Activated CD8-positive, alpha-beta memory T cell treated with anti-CD3 and anti-CD28 coated beads, Interleukin-2, amount 50 U/mL, for 48 hours (primary cell): ENCODE data around the gene TAOK2.
"Not testable (repeated sequence)": the region's sequence is repeated elsewhere in the genome, so short reads cannot be mapped to it uniquely, and the experiment has no call there.

Experiments
- DNase-seq: peaks from one replicate; pipeline ENCODE4 v3.0.0-alpha.2; 2020

TAOK2 gene

DNA sequence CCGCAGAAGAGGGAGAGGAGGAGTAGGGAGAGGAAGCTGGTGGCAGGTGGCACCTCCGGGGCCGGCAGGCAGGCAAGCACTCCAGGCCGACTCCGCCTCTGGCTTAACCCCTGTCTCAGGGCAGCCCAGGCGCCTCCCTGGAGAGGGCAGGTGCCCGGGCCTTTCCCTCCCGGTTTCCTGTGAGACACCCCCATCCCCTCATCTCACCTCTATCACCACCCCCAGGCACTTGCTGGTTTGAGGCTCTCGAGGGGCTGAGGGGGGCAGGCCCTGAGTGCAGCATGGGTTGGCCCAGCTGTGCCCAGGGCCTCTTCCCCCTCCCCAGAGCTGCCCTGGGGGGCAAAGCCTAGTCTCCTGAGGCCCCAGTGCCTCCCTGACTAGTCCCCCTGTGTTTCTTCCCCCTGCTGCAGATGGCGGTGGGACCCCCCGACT is 31.2 kb downstream of the TAOK2 start:
- DNase-seq: no peak

- no peak for DNase-seq
Observed at GRCh38 chr16:30005341-30006094, 31.9 kb downstream of the TAOK2 start.

- no peak for DNase-seq
Observed at GRCh38 chr16:30006095-30006473, 32.4 kb downstream of the TAOK2 start.

GRCh38 chr16:30006659-30007377 is 33.1 kb downstream of the TAOK2 start:
- DNase-seq: no peak

GRCh38 chr16:30007378-30007895 is 33.8 kb downstream of the TAOK2 start:
- DNase-seq: no peak

DNA sequence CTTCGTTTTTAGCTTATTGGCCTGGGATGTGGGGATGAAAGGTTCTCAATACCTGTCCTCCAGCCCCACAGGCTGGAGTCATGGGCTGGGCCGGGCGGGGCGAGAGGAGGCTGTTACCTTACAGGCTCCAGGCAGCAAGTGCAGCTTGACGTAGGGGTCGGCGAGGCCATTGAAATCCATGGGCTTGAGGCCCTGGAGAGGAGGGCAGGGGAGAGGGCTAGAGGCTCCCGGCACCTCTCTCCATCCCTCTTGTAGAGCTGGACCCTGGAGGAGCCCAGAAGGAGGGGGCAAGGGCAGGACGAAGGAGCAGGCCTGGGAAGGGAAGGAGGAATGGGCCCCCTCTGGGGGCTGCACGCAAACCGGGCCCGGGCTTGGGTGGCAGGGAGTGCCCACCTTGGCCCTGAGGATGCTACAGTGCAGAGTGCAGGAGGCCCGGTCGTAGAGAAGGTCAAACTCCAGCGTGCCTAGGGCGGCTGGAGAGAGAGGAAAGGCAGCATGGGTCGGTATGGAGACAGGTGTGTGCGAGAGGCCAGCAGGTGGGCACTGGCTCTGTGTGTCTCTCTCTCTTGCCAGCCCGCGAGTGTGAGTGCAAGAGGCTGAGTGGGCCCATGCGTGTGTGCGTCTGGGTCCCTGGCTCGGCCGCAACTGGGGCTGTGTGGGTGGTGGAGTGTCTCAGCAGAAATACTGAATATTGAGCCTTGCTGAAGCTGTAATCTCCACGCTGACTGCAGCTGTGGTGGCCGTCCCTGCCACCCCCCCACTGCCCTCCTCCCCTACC is 35.6 kb downstream of the TAOK2 start:
- DNase-seq: no peak

- no peak for DNase-seq
Observed at GRCh38 chr16:30009990-30010843, 36.5 kb downstream of the TAOK2 start.

DNA sequence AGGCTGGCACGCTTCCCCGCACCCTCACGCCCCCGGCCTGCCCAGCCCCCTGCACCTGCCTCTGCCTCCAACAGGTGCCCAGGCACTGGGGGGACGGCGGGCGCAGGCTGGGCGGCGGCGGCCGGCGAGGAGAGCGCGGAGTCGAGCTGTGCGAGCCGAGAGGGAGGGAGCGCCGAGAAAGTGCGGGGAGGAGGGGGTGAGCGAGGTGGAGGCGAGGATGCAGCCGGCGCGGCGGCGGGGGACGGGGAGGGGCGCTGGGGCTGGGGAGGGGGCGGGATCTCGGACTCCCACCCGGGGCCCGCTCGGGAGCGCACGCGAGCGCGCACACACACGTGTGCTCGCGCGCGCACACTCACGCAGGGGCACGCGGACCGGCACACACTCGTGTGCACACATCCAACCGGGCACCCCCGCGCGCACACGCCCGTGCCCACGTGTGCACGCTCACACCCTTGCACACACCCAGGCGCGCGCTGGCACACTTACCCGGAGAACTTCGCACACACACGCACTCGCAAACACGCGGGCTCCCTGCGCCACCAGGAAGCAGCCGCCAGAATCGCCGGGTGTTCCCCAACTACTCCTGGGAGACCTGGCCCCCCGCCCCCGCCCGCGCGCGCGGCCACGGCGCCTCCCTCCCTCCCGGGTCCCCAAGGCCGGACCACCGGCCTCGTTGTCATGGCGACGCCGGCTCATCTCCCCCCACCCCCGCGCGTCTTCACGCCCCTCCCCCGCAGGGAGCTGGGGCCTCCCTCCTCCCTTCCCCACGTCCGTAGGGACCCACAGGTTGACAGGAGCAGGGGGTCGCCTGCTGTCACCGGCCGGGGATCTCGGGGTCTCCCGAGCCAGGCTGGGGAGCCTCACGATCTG is 37.4 kb downstream of the TAOK2 start, which contains the start of gene DOC2A:
Gene DOC2A, minus strand, starts transcription at position 184 of the 870 bp plus-strand sequence. CDS start 805 bp downstream, outside the sequence.
- no peak for DNase-seq

DNA sequence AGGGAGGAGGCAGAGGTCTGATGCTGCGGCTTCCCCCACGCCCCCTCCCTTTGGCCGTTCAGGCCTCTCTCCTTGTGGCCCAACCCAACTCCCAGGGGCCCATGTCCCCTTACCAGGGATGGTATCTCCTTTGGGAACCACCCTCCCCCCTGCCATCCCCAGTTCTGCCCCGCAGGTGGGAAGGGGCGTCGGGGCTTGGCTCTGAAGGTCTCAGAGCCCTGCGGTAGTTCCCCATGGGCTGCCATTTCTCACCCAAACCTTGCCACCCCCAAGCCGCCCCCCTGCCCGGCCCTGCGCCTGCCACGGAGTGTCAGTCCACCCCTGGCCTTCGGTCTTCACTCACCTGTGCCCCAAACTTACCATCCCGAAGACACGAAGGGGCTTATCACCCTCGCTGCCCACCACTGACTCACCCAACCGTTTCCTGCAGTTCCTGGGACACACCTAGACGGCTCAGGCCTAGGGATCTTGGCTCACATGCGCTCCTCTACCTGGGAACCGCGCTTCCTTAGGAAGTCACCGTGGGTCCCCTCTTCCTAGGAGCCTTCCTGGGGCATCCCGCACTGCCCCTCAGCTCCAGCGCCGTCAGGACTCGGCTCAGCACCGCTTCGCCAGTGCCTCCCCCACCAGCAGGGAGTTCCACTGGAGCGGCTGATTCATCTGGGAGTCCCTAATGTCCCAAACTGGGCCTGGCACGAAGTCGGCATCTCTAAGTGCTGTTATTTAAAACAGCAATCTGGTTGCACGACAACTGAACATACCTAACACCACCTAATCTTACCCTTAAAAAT is 38.2 kb downstream of the TAOK2 start:
- no peak for DNase-seq

GRCh38 chr16:30012598-30012997 is 38.9 kb downstream of the TAOK2 start:
- DNase-seq: not testable (repeated sequence)

DNA sequence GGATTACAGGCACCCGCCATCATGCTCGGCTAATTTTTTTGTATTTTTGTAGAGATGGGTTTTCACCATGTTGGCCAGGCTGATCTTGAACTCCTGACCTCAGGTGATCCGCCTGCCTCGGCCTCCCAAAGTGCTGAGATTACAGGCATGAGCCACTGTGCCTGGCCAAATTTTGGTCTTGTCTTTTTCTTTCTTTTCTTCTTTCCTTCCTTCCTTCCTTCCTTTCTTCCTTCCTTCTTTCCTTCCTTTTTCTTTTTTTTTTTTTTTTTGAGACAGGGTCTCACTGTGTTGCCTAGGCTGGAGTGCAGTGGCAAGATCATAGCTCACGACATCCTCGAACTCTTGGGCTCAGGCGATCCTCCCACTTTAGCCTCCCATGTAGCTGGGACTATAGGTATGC is 41.8 kb downstream of the TAOK2 start:
- not testable (repeated sequence) for DNase-seq

GRCh38 chr16:30016555-30017276 is 43.0 kb downstream of the TAOK2 start:
- DNase-seq: no peak

DNA sequence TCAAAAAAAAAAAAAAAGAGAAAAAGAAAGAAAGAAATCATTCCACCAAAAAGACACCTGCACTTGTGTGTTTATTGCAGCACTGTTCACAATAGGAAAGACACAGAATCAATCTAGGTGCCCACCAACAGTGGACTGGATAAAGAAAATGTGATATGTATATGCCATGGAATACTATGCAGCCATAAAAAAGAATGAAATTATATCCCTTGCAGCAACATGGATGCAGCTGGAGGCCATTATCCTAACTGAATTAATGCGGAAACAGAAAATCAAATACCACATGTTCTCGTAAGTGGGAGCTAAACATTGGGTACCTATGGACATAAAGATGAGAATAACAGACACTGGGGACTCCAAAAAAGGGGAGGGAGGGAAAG is 43.6 kb downstream of the TAOK2 start:
- DNase-seq: no peak

DNA sequence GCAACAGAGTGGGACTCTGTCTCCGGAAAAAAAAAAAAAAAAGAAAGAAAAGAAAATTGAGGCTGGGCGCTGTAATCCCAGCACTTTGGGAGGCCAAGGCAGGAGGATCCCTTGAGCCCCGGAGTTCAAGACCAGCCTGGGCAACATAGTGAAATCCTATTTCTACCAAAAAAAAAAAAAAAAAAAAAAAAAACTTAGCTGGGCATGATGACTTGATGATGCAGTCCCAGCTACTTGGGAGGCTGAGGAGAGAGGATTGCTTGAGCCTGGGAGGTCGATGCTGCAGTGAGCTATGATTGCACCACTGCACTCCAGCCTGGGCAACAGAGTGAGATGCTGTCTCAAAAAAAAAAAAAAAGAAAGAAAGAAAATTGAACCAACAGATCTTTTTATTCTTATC is 44.3 kb downstream of the TAOK2 start:
- not testable (repeated sequence) for DNase-seq

- DNase-seq: no peak
Observed at GRCh38 chr16:30018731-30019158, 45.1 kb downstream of the TAOK2 start.

- DNase-seq: no peak
Observed at GRCh38 chr16:30022887-30023286, 49.2 kb downstream of the TAOK2 start, which contains the start of gene C16orf92. TSS of gene C16orf92 (plus strand) at chr16:30023198. CDS start at chr16:30023341, 143 bp downstream.

GRCh38 chr16:30023586-30023985 is 49.9 kb downstream of the TAOK2 start:
- no peak for DNase-seq

DNA sequence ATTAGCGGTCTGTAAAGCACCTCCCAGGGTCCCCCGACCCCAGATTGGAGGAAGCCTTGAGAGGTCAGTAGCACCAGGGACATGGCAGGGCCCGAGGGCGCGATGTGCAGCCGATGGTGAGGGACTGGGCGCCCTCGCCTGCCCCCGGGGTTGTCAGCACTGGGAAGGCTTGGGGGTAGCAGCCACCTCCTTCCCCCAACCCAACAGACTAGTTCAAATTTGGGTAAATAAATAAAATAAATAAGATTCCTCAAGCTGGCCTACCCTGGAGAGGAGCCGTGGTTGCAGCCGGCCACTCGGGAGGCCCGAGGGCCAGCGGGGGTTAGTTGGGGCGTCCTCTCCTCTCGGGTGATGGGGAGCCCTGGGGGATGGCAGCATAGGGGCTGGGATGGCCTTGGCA is 50.8 kb downstream of the TAOK2 start:
- no peak for DNase-seq

DNA sequence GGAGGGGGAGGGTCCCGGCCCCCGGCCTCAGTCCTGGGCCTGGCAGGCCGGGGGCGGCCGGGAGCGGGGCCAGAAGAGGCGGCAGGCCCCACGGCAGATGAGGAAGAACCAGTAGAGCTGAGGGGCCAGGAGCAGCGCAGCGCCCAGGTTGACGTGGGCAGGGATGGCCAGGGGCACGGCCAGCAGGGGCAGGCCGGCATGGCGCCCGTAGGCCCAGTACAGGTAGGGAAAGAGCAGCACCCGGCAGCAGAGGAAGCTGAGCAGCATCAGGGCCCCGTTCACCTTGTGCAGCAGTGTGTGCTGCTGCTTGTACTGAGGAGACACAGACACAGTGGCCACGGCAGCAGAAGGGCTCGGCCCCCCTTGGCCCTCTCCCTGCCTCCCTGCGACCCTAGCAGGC is 51.5 kb downstream of the TAOK2 start:
- no peak for DNase-seq

GRCh38 chr16:30025574-30025973 is 51.9 kb downstream of the TAOK2 start:
- DNase-seq: no peak
